Esophagus squamous epithelium (tissue), 5 donors: Measurements from ENCODE around the gene DESI1. TPM values are rescaled to one million over a fixed set of nuclear protein-coding genes. Genes with fewer than 3 reads are reported as not detected.
"Not testable (repeated sequence)": the region's sequence is repeated elsewhere in the genome, so short reads cannot be mapped to it uniquely, and the experiment has no call there.

ENCODE experiments used
- DNase-seq: peaks from one replicate; lab custom pipeline; 2025; lab: John Stamatoyannopoulos, UW
- H3K27ac ChIP-seq, 4 donors: fragments of 200-600 bp; sonication (generic); one replicate each; pipeline ENCODE4 v1.5.1; 2016 to 2019; ENCODE audit warnings: mild to moderate bottlenecking in 1 of 4
- H3K27me3 ChIP-seq, 4 donors: fragments of 200-600 bp; sonication (generic); 1 replicate in 3 of 4; 2 replicates in 1 of 4; pipeline versions ENCODE4 v1.5.1 to v1.6.0; 2017 to 2021; ENCODE audit warnings: antibody characterized with exemption in 1 of 4
- H3K36me3 ChIP-seq, 3 donors: fragments of 200-600 bp; sonication (generic); one replicate each; pipeline ENCODE4 v1.5.1; 2016 to 2019
- H3K4me1 ChIP-seq, 3 donors: fragments of 200-600 bp; sonication (generic); one replicate each; pipeline ENCODE4 v1.5.1; 2017 to 2019
- H3K4me3 ChIP-seq, 4 donors: fragments of 200-600 bp; sonication (generic); 1 replicate in 3 of 4; 2 replicates in 1 of 4; pipeline ENCODE4 v1.5.1; 2016 to 2019; ENCODE audit warnings: mild to moderate bottlenecking in 2 of 4, moderate library complexity in 1 of 4
- H3K9me3 ChIP-seq, 3 donors: fragments of 200-600 bp; sonication (generic); one replicate each; pipeline ENCODE4 v1.5.1; 2016 to 2019
- CTCF ChIP-seq, 6 experiments: fragments of 450-650 bp in 4 of 6; fragments of 200-600 bp in 2 of 6; sonication (generic) in 2 of 6; IDR thresholded peaks; one replicate each; pipeline ENCODE4 v1.5.1; 2016 to 2019; ENCODE audit warnings: antibody characterized with exemption in 6 of 6, mild to moderate bottlenecking in 4 of 6, moderate library complexity in 4 of 6
- POLR2A ChIP-seq, 4 donors: fragments of 450-650 bp; IDR thresholded peaks; one replicate each; pipeline ENCODE4 v1.6.1; 2017; ENCODE audit warnings: antibody characterized with exemption in 4 of 4, mild to moderate bottlenecking in 4 of 4, moderate library complexity in 3 of 4
- WGBS, 2 donors: methylation state at CpG; one replicate each; pipeline ENCODE4 v1.1.5; 2018; 5-methylcytosine and 5-hydroxymethylcytosine counted together
- intact Hi-C: fragments of 100-400 bp; cut with DNase I; formaldehyde crosslinking; loops from one replicate; pipeline ENCODE4 v1.15.0; 2022
- total RNA-seq, 4 donors: library from RNA; depleted of rRNA; stranded (reverse); fragments of >200 nt; gene quantifications; one replicate each; pipeline ENCODE4 v1.1.0, GENCODE V29; 2016
- donor health status: DM: yes; HTN: yes; CAD: no.

DESI1 gene
- 10 to 100 TPM; 22.1 to 34.9 (median 28.4) TPM for total RNA-seq

GRCh38 chr22:41620589-41621098, at the start of gene DESI1:
Gene DESI1 (minus strand): TSS chr22:41621043. CDS start chr22:41620839, 204 bp downstream.
- intact Hi-C loops = no loop called here
- peak within 1 kb of the TSS; percentile 73 to 98 (median 95) for H3K4me3 ChIP-seq
- H3K4me1 ChIP-seq = peaks cover 12 to 66% (median 23%) of the 10 kb centered on the region in 3 donors
- 0 to 2% methylated on average over 7 to 15 of the region's 40 CpGs for WGBS, 2 donors
- H3K27ac ChIP-seq = peak within 1 kb of the TSS; percentile 97 to 99 (median 98)
- H3K27me3 ChIP-seq = no peaks in the 10 kb centered on the region
- DNase-seq = no peak
- H3K36me3 ChIP-seq = peaks cover 0 to 34% (median 12%) of the 10 kb centered on the region in 3 donors
- H3K9me3 ChIP-seq = no peaks in the 10 kb centered on the region
- peak in 2 of 4 donors; percentile 54 to 76 for TF ChIP-seq POLR2A (IDR thresholded peaks at IDR 0.05)
- peak in 1 of 6 experiments; percentile 7 for TF ChIP-seq CTCF (IDR thresholded peaks at IDR 0.05)

GRCh38 chr22:41668971-41669911, 48.4 kb upstream of the DESI1 start:
- H3K36me3 ChIP-seq = peaks cover 0 to 26% (median 7%) of the 10 kb centered on the region in 3 donors
- H3K9me3 ChIP-seq = no peaks in the 10 kb centered on the region
- intact Hi-C loops = no loop called here
- WGBS, 2 donors = 82 to 84% methylated on average over 21 of the region's 21 CpGs
- no peak for DNase-seq
- no peaks in the 10 kb centered on the region for H3K27me3 ChIP-seq
- no peak overlapping the region for H3K4me3 ChIP-seq
- peak overlapping the region in 2 of 4 donors; percentile 6 to 33 for H3K27ac ChIP-seq
- peaks cover 0 to 34% (median 11%) of the 10 kb centered on the region in 3 donors for H3K4me1 ChIP-seq
- TF ChIP-seq CTCF (IDR thresholded peaks at IDR 0.05) (no peak), POLR2A (IDR thresholded peaks at IDR 0.05) (no peak)

- peaks cover 13 to 57% (median 46%) of the 10 kb centered on the region in 3 donors for H3K36me3 ChIP-seq
- H3K4me3 ChIP-seq = no peak overlapping the region
- no peaks in the 10 kb centered on the region for H3K9me3 ChIP-seq
- no peak for DNase-seq
- no peak overlapping the region for H3K27ac ChIP-seq
- TF ChIP-seq POLR2A (IDR thresholded peaks at IDR 0.05) (no peak), CTCF (IDR thresholded peaks at IDR 0.05) (no peak)
- peaks cover 0 to 22% (median 11%) of the 10 kb centered on the region in 3 donors for H3K4me1 ChIP-seq
- intact Hi-C loops = no loop called here
- WGBS, 2 donors = 73 to 86% methylated on average over 2 to 3 of the region's 3 CpGs
- H3K27me3 ChIP-seq = no peaks in the 10 kb centered on the region
Measured at GRCh38 chr22:41664951-41665350, 44.1 kb upstream of the DESI1 start.

- intact Hi-C loops = no loop called here
- Histone ChIP-seq H3K9me3 (no peaks in the 10 kb centered on the region), H3K4me1 (peaks cover 0 to 22% (median 11%) of the 10 kb centered on the region in 3 donors), H3K27ac (no peak overlapping the region), H3K36me3 (peaks cover 18 to 62% (median 50%) of the 10 kb centered on the region in 3 donors), H3K27me3 (no peaks in the 10 kb centered on the region), H3K4me3 (no peak overlapping the region)
- no peak for DNase-seq
- TF ChIP-seq POLR2A (IDR thresholded peaks at IDR 0.05) (no peak), CTCF (IDR thresholded peaks at IDR 0.05) (no peak)
Measured at GRCh38 chr22:41664490-41664889, 43.6 kb upstream of the DESI1 start.

- H3K4me3 ChIP-seq, H3K27me3 ChIP-seq, DNase-seq, H3K27ac ChIP-seq, H3K9me3 ChIP-seq, intact Hi-C loops: not testable (repeated sequence)
- WGBS, 2 donors = 82 to 87% methylated on average over 6 to 8 of the region's 9 CpGs
- Histone ChIP-seq H3K4me1 (peaks cover 0 to 22% (median 11%) of the 10 kb centered on the region in 3 donors), H3K36me3 (peaks cover 22 to 71% (median 59%) of the 10 kb centered on the region in 3 donors)
Measured at GRCh38 chr22:41663594-41663993, 42.8 kb upstream of the DESI1 start.
